NCI-H1092 (cell line): ENCODE data around the gene HHAT.

ENCODE experiments used
- DNase-seq: peaks from one replicate; lab custom pipeline; 2025; lab: John Stamatoyannopoulos, UW

The HHAT gene

GRCh38 chr1:210722410-210723081 lies 393.8 kb downstream of the HHAT start:
- DNase-seq = no peak

GRCh38 chr1:210723646-210724045 lies 394.9 kb downstream of the HHAT start:
- DNase-seq = no peak

GRCh38 chr1:210724768-210725167 lies 396.1 kb downstream of the HHAT start:
- DNase-seq = no peak
